Brain microvascular endothelial cell (primary cell): ENCODE measurements around the gene TRPV4.

ENCODE experiments used
- DNase-seq: peaks from one replicate; pipeline ENCODE4 v3.0.0-alpha.2; 2020
- H3K27ac ChIP-seq: fragments of 250-450 bp; sonication (Bioruptor Pico); 2 replicates; pipeline ENCODE4 v1.5.1; 2020; ENCODE audit warnings: mild to moderate bottlenecking, moderate library complexity
- H3K27me3 ChIP-seq: fragments of 250-450 bp; sonication (Bioruptor Pico); replicated peaks from 2 replicates; pipeline ENCODE4 v1.5.1; 2020; ENCODE audit warnings: mild to moderate bottlenecking
- H3K36me3 ChIP-seq: fragments of 250-450 bp; sonication (Bioruptor Pico); replicated peaks from 2 replicates; pipeline ENCODE4 v1.5.1; 2020; ENCODE audit warnings: mild to moderate bottlenecking
- H3K4me3 ChIP-seq: 2 replicates; pipeline ENCODE4 v1.5.1; 2011; ENCODE audit warnings: low read depth, mild to moderate bottlenecking, control low read depth, low read length, moderate library complexity
- CTCF ChIP-seq: IDR thresholded peaks from 2 replicates; pipeline ENCODE4 v1.5.1; 2011; ENCODE audit warnings: low read depth, mild to moderate bottlenecking, moderate library complexity, low read length, control low read depth, inconsistent platforms; ENCODE audit errors: missing control alignments
- in situ Hi-C: cut with HindIII; loops from 2 replicates; pipeline ENCODE4 v1.10.0; 2017; ENCODE audit warnings: low sequenced_read_pairs, low pct_ligation_motif_present

The TRPV4 gene

GRCh38 chr12:109735825-109736551 lies 97.2 kb downstream of the TRPV4 start:
- H3K27me3 ChIP-seq: peaks cover 3% of the 10 kb centered on the region
- DNase-seq: no peak
- no peaks in the 10 kb centered on the region for H3K36me3 ChIP-seq
- no peak for TF ChIP-seq CTCF
- no peak overlapping the region for H3K27ac ChIP-seq
- in situ Hi-C loops: no loop called here
- no peak overlapping the region for H3K4me3 ChIP-seq

GRCh38 chr12:109735051-109735521 lies 98.1 kb downstream of the TRPV4 start:
- TF ChIP-seq CTCF: no peak
- Histone ChIP-seq H3K27me3 (peaks cover 3% of the 10 kb centered on the region), H3K27ac (no peak overlapping the region), H3K36me3 (no peaks in the 10 kb centered on the region), H3K4me3 (no peak overlapping the region)
- no peak for DNase-seq
- in situ Hi-C loops: no loop called here

- H3K27ac ChIP-seq: no peak overlapping the region
- no peak for TF ChIP-seq CTCF
- H3K27me3 ChIP-seq: peaks cover 3% of the 10 kb centered on the region
- H3K36me3 ChIP-seq: no peaks in the 10 kb centered on the region
- in situ Hi-C loops: no loop called here
- DNase-seq: no peak
- H3K4me3 ChIP-seq: no peak overlapping the region
These were observed 98.8 kb downstream of the TRPV4 start for GRCh38 chr12:109734219-109735000.
